HG02763 (cell line): Measurements from ENCODE around the gene MAL.

ENCODE experiments used
- ATAC-seq: cut with Tn5 transposase; IDR thresholded peaks from one replicate; pipeline ENCODE4 v1.9.1; 2021; ENCODE audit warnings: mild to moderate bottlenecking, moderate library complexity; ENCODE audit not compliant: unreplicated experiment

MAL gene

DNA sequence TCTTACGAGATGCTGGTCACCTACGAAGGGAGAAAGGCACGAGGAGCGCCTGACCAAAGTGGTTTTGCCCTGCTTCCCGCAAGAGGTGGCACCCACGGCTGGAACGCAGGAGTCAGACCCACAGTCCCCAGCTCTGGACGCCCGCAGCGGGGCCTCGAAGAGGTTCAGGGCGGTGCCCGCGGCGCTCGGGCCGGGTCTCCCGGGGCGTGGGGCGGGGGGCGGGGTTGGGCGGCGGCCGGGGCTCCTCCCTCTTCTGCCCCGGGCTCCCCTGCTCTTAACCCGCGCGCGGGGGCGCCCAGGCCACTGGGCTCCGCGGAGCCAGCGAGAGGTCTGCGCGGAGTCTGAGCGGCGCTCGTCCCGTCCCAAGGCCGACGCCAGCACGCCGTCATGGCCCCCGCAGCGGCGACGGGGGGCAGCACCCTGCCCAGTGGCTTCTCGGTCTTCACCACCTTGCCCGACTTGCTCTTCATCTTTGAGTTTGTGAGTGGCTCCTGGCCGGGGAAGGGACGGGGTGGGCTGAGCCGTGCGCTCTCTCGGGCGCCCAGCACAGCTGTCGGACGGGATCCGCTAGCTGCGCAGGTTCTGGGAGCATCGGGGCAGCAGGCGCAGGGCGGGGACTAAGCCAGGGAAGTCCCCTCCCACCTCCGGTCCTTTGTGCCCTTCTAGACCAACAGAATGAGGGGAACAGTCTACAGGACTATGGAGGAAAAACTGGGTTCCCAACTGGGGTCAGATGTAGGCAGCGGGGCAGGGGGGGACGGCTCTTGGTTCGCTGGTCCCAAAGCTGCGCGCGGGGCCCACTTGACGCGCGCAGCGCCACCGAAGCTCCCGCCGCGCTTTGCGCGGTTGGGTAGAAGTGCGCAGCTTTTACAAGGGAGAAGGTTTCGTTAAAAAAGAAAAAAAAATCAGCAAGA, at the start of gene MAL:
TSS of gene MAL (plus strand) at position 303 of the 914 bp plus-strand sequence. CDS start at position 388, 85 bp downstream.
- no peak for ATAC-seq

DNA sequence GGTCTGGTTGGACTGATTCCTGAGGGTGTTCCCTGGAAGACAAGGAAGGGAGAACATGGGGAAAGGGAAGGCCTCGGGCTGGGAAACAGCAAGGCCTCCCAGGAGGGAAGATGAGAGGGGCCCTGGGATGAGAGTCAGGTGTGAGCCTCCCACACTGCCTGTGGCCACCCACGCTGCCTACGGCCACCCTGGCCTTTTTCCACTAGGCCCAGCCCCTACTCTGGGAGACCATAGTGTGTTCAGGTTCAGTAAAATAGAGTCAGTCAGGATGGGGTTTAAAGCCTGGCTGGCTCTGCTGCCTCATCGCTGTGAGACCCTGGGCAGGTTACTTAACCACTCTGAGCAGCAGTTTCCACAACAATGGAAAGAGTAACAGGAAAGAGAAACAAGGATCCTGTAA, 47.7 kb upstream of the MAL start:
- ATAC-seq: no peak

DNA sequence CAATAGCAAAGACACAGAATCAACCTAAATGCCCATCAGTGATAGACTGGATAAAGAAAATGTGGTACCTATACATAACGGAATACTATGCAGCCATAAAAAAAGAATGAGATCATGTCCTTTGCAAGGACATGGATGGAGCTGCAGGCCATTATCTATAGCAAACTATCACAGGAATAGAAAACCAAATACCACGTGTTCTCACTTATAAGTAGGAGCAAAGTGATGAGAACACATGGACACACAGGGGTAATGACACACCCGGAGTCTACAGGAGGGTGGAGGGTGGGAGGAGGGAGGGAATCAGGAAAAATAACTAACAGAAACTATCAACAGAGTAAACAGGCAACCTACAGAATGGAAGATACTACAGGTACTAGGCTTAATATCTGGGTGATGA, 46.6 kb upstream of the MAL start:
- no peak for ATAC-seq

DNA sequence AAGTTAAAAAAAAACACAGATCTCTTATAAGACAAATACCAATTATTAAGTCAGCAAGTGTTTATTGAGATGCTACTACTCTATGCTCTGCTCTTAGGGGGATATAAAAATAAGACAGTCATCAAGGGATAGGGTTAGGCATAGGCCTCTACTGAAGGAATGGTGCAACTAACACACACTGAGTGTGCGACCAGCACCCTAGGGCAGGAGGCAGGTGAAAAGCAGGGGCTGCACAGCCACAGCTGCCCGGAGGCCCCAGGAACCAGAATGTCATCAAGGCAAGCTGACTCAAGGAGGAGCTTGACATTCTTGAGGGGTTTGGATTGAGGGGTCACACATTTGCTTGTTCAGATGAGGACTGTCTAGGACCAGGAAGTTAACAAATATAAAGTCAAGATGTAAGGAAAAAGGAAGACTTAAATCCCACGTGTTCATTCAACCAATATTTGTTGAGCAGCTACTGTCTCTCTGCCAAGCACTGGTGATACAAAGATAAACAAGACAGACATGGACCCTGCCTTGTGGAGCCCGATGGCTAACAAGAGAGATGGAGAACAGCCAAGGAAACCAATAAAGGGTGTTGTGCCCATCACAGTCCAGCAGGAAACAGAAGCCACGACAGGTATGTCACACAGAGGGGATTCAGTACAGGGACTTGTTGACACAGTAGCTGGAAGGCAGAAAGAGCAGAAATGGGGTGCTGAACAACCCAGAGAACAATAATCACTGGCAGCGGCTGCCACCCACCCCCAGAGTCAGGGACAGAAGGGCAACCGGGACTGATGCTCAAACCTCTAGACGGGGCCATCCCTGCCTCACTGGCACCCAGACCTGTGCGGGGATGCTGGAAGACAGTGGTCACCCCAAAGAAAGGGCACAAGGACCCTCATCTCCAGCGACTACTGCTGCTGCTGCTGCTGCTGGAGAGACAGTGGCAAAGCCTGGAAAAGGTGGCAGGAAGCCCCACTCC, 45.8 kb upstream of the MAL start:
- no peak for ATAC-seq

DNA sequence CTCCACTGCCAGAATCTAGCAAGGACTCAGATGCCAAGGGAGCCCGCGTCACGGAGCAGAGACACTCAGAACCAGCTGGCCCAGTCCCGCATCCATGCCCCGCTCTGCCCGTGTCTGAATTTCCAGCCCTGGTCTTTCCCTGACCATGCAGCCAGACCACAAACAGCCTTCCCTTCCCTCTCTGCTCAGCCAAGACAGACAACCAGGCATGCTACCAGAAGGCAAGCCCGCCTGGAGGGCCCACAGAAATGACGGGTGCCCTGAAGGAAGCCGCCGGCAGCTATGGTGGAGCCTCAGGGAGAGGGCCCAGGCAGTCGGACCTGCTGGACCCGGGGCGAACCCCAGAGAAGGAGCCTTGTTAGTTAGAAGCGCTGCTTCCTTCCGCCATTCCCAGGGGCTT, 45.1 kb upstream of the MAL start:
- ATAC-seq: no peak

DNA sequence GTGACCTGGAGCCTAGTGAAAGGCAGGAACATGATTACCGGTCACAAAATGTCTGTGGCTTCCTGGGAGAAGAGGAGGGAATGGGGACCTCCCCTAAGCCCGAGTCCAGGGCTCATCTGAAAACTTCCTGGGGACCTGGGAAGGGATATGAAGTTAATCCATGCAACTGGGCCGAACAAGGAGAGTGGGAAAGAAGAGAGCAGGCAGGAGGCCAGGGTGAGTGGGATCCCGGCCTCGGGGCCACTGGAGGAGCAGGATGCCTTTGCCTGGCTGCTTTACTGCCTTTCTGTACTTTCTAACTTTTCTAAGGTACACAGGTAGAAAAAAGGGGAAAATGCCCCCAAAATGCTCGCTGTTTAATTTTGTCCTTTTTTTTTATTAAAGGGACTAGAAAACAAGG, 43.4 kb upstream of the MAL start:
- no peak for ATAC-seq

DNA sequence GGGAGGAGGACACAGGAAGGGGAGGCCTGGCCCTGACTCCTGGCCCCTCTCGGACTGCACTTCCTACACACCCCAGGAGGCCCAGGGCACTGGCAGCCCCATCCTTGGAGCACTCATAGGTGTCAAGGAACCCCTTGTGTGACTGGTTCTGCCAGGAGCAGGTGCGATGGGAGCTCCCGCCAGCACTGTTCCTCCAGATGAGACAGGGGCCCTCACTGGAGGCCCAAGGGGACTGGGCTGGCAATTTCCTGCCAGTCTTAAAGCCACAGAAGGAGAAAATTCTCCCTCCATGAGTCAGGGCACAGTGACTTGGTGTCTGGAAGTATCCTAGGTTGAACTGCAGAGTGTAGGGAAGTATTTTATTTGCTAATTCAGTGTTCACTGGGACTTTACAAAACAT, 42.8 kb upstream of the MAL start:
- ATAC-seq: no peak

DNA sequence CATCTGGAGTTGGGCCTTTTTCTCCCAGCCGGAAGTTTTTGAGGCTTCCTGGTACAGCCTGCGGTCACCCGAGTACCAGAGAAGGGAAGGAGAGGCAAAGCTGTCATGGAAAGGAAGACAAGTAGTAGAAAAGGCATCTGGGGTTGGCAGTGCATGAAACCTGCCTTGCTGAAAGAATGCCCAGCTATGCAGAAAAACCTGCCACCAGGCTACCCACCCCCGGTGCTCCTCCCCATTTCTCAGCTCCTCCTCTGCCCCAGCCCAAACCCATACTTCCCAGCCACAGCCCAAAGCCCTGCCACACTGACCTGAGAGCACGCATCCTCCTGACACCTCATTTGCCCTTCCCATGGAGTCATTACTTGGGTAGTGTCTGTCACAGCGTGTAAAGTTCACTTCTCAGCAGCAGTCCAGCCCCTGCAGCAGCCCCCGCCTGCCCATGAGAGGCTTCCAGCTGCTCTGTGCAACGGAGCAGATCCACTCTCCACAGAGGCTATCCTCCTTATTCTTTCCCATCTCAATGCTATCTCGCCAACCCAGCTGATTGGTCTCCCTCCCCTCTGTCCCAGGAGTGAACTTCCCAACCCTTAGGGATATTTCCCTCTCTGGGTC, 40.4 kb upstream of the MAL start:
- ATAC-seq: no peak

DNA sequence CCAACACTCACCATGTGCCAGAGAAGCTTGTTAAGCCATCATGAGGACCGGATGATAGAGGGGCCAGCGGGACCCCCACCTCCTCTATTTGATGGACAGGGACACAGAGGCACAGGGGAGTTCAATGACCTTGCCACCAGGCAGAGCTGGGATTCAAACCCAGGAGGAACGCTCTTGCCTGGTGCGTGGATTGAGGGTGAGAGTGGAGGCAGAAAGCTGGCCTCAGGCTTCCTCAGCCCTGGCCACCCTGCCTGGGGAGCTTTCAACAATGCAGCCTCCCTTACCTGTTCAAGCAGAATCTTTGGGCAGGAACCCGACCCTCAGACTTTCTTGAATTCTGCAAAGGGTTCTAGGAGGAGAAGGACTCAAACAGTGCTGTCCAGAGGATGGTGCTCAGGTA, 39.9 kb upstream of the MAL start:
- no peak for ATAC-seq

DNA sequence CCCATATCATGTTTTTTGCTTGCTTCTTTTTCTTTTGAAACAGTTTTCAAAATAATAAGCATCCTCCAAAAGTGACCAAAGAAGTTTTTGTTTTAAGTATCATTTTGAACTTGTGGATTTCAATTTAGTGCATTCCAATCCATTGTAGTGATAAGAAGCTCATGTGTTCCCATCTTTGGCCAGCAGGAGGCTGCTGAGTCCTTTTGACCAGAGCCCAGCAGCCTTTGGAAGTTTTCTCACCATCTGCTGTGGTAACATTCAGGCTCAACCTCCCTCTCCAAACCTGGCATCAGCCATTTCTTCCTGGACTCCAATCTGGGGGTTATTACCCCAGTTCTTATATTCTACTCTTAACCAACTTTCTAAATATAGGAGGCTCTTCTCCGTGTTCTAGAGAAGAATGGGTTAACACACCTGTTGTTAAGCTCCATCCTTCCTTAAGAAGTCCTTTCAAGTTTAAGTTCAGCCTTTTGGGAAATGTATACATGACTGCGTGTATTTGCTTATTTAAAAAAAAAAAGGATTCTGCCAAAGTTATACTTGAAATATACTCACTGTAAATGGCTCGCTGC, 39.0 kb upstream of the MAL start:
- ATAC-seq: peak; percentile 72

DNA sequence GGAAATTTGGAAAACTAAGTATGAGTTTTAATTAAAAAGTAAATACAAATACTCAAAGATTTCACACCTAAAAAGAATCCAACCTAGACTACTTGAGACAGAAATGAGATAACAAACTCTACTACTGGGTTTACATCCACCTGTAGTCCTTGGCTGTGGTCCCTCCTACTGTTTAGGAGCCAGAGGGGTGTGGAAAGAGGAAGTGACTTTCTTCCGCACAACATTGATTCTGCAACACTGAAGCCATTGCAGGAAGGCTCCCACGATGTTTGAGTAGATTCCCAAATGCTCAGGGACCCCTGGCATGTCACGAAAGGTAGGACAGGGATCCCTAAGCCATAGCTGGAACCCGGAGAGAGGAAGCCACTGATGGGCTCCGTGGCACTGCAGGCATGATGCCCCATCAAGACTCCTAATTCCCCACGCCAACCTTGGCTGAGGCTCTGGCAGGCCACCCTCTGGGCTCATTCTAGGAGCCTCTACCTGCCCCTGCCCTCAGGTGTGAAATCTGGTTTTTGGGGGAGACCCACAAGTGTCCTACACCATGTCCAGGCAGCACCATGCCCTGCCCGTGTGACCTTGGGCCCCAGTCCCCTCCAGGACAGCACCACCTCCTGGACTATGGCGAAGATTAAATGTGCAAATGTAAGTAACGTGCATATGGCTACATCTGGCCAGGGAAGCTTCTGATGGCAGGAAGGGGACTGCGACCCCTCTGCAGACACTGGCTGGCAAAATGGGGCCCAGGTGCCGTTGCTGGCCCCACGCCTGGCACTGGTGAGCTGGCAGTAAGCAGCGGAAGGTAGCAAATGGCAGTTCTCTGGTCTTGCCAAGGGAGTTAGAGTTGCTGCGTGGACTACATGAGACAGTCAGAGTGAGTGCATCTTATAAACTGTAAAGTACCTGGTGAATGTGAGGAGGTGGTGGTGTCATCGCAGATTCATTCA, 38.2 kb upstream of the MAL start:
- no peak for ATAC-seq

DNA sequence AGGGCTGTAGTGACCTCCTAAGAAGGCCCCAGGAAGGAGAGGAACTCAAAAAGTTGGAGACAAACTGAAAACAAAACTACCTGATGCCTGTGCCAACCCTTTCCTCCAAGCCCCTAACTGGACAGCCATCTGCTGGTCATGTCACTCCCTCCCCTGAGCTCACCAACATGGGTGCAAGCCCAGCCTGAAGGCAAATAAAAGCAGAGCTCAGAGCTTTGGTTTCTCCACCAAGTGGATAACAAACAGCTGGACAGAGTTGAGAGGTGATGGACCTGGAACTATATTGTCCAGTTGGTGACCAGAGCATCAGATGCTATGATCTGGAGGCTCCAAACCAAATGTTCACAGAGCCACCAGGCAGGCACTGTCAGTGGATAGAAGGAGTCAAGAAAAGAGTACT, 34.6 kb upstream of the MAL start:
- ATAC-seq: no peak

DNA sequence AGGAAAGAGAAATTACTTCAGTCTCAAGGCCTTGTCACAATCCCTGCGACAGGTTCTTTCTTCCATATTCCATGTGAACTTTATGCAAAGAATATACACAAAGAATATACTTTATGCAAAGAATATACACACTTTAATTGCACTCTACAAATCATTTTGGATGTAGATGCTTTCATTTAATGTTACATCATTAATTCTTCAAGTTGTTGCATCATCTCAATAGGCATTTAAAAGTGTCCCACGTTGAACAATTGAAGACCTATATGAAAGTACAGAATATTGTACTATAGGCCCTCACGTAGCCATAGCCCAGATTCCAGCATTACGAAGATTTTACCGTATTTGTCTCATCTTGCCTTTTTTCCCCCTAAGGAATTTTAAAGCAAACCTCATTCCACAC, 33.1 kb upstream of the MAL start:
- no peak for ATAC-seq

DNA sequence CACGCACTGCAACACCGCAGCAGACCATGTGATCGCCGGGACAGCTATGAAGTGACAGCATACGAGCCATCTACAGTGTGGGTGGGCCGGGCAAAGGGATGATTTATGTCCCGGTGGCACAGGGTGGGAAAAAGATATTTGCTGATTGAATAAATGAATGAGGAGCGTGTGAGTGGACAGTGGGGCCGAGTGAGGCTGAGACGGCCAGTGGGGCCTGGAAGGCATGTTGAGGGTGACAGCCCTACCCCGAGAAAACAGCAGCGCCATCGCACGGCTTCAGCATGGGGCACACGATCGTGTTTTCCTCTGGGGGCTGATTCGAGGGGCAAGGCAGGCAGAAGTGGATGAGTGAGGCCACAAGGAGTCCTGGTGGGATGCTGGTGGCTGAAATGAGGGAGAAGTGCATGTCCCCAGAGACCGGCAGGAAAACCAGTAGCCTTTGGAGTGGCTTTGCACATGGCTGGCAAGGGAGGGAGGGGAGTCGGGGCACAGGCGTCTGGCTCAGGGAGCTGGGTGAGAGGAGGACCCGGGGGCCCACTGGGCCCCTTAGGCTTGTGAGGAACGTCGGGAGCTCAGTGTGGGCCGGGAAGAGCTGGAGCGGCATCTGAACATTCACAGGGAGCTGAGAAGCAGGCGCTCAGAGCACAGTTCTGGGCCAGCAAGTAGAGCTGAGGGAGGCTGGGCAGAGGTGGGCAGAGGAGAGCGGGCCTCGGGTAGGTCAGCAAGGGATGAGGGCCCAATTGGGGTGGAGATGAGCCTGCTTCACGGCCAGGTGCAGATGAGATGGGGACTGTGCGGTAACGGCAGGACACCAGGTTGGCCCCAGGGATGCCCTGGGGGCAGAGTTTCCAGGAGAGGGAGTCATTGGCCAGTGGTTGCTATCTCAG, 32.1 kb upstream of the MAL start:
- no peak for ATAC-seq

DNA sequence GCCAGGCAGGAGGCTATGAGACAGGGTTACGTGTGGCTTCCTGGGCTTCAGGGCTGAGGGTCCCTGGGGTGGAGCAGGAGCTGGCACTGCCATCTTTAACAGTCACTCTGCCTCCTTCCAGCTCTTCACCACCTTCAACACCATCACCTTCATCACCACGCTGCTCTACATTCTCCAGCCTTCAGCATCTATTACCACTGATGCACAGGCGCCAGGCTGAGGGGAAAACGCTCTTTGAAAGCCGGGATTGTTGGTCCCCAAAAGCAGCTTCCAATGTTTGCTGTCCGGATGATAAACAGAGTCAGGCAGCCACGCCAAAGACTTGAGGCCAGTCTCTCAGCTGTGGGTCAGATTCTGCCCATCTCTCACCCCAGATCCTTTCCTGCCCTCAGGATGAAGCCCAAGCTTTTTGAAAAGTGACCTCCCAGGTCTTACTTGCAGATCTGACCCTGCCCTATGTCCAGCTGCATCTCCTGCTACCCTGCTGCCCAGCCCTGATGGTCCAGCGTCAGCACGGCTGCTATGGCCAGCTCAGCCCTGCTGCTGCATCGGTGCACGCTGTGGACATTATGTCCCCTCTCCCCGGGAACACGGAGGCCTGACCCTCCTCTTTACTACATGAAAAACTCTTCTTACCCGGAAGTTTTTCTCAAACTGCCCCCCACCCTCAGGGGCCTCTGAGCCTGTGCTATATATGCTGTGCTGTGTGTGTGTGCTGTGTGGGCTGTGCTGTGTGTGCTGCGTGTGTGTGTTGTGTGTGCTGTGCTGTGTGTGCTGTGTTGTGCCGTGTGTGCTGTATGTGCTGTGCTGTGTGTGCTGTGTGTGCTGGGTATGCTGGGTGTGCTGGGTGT, 31.2 kb upstream of the MAL start:
- no peak for ATAC-seq

DNA sequence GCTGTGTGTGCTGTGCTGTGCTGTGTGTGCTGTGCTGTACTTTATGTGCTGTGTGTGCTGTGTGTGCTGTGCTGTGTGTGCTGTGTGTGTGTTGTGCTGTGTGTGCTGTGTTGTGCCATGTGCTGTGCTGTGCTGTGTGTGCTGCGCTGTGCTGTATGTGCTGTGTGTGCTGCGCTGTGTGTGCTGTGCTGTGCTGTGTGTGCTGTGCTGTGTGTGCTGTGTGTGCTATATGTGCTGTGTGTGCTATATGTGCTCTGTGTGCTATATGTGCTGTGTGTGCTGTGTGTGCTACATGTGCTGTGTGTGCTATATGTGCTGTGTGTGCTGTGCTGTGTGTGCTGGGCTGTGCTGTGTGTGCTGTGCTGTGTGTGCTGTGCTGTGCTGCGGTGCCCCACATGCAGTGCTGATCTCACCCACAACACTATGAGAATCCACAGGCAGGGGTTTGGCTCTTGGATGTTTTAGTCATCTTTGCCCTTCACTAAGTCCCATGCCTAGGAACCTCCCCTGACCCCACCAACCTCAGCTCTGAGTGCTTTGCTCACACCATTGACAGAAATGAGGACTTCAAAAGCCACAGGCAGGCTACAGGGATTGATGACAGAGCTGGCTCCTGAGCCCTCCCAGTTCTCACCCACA, 30.5 kb upstream of the MAL start:
- ATAC-seq: no peak

DNA sequence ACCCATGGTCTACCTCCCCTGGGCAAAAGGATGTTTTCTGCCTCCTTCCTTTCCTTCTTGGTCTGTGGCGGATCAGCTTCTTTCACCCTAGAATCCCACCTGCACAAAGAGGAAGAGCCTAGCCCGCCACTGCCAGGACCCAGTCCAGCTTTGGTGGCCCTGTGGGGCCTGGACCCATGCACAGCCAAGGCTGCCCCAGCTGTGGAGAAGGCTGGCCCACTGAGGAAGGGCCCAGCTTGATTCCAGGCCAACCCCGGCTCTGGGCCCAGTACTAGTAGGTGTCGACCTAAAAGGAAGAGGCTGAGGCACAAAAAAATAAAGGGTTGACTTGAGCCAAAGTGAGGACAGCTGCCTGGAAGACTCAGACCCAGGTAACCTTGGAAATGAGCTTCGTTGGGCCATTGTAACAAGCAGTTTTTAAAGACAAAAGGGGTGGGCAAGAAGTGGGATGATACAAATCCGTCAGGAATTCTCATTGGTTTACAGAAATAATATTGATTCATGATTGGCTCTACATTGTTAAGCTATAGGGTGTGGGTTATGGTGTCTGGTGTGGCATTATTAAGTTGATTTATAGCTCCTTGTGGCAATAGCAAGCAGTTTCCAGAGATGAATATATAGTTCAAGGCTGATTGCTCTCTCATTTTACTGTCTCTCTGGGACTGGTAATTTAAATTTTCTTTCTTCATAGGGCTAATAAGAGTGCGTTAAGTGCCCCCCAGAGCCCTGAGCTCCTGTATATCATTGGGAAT, 29.8 kb upstream of the MAL start:
- no peak for ATAC-seq
